ENCODE results near the gene LCE7A. TPM values are rescaled to one million over a fixed set of nuclear protein-coding genes. Genes with fewer than 3 reads are reported as not detected.

LCE7A gene
- total RNA-seq, 2 donors from 2014 or later: not detected

DNA sequence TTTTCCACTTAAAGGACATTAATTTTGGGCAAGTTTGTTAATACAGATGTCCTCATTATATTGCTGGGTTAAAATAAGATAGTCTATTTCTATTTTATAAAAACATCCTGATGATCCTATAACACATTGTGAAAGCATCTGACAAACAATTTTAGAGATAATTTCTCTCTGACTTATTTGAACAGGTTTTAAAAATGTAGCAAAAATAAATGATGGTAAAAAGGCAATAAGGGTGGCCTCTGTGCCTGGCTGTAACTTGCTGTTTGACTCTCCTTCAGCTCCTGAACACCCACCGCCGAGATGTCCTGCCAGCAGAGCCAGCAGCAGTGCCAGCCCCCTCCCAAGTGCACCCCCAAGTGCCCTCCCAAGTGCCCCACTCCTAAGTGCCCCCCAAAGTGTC, 32.6 kb upstream of the LCE7A start, which contains the start of gene LCE1A:
TSS of gene LCE1A (plus strand) at position 301 of the 400 bp plus-strand sequence. CDS start at position 301, 0 bp downstream.
- no peak within 1 kb of the TSS for H3K27ac Mint-ChIP-seq
- Histone ChIP-seq H3K9me3 (ENCODE audit: control insufficient read depth, low read length) (peaks cover 53% of the 10 kb centered on the region), H3K9ac (ENCODE audit: extremely low read depth, low read length, poor library complexity, severe bottlenecking) (no peak within 1 kb of the TSS), H3K4me3 (ENCODE audit: low read length) (no peak within 1 kb of the TSS), H3K27me3 (ENCODE audit: control insufficient read depth, insufficient read depth, low read length, poor library complexity, severe bottlenecking) (no peaks in the 10 kb centered on the region), H3K36me3 (ENCODE audit: control insufficient read depth, insufficient read depth, low read length) (no peaks in the 10 kb centered on the region), H3K27ac (ENCODE audit: low read depth, low read length) (no peak within 1 kb of the TSS), H3K4me1 (ENCODE audit: control insufficient read depth, insufficient read depth, low read length) (no peaks in the 10 kb centered on the region)
- no peaks in the 10 kb centered on the region for H3K36me3 Mint-ChIP-seq (ENCODE audit: low read depth)
- TF ChIP-seq, protein P1, sequence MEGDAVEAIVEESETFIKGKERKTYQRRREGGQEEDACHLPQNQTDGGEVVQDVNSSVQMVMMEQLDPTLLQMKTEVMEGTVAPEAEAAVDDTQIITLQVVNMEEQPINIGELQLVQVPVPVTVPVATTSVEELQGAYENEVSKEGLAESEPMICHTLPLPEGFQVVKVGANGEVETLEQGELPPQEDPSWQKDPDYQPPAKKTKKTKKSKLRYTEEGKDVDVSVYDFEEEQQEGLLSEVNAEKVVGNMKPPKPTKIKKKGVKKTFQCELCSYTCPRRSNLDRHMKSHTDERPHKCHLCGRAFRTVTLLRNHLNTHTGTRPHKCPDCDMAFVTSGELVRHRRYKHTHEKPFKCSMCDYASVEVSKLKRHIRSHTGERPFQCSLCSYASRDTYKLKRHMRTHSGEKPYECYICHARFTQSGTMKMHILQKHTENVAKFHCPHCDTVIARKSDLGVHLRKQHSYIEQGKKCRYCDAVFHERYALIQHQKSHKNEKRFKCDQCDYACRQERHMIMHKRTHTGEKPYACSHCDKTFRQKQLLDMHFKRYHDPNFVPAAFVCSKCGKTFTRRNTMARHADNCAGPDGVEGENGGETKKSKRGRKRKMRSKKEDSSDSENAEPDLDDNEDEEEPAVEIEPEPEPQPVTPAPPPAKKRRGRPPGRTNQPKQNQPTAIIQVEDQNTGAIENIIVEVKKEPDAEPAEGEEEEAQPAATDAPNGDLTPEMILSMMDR (conservative IDR thresholded peaks at IDR 0.05): no peak
- no peaks in the 10 kb centered on the region for H3K4me1 Mint-ChIP-seq
- no peak within 1 kb of the TSS for H3K4me3 Mint-ChIP-seq
- H3K9me3 Mint-ChIP-seq: peaks cover 78% of the 10 kb centered on the region
- DNase-seq: no peak
- no peaks in the 10 kb centered on the region for H3K27me3 Mint-ChIP-seq (ENCODE audit: insufficient read depth)
- WGBS, 2 experiments (ENCODE audit: insufficient coverage in 1 of 2, insufficient read length in 1 of 2): 60 to 81% methylated on average over 2 of the region's 2 CpGs

GRCh38 chr1:152836870-152837269, 22.9 kb upstream of the LCE7A start:
- no peak overlapping the region for H3K27ac Mint-ChIP-seq
- H3K36me3 Mint-ChIP-seq (ENCODE audit: low read depth): no peaks in the 10 kb centered on the region
- H3K9me3 Mint-ChIP-seq: peaks cover 78% of the 10 kb centered on the region

GRCh38 chr1:152842556-152842955, 17.2 kb upstream of the LCE7A start, which contains the start of gene LCE6A:
Gene LCE6A (plus strand): TSS chr1:152842856. CDS start chr1:152843521, 665 bp downstream.
- no peaks in the 10 kb centered on the region for H3K4me1 Mint-ChIP-seq
- H3K9me3 Mint-ChIP-seq: peaks cover 73% of the 10 kb centered on the region
- 74 to 77% methylated on average over 3 of the region's 3 CpGs for WGBS, 2 experiments (ENCODE audit: insufficient coverage in 1 of 2, insufficient read length in 1 of 2)
- H3K27me3 ChIP-seq (ENCODE audit: control insufficient read depth, insufficient read depth, low read length, poor library complexity, severe bottlenecking): no peaks in the 10 kb centered on the region
- H3K4me3 ChIP-seq (ENCODE audit: low read length): no peak within 1 kb of the TSS
- no peak within 1 kb of the TSS for H3K4me3 Mint-ChIP-seq
- H3K36me3 Mint-ChIP-seq (ENCODE audit: low read depth): no peaks in the 10 kb centered on the region
- no peaks in the 10 kb centered on the region for H3K4me1 ChIP-seq (ENCODE audit: control insufficient read depth, insufficient read depth, low read length)
- H3K27ac ChIP-seq (ENCODE audit: low read depth, low read length): no peak within 1 kb of the TSS
- TF ChIP-seq, protein P1 (conservative IDR thresholded peaks at IDR 0.05): no peak
- no peak for DNase-seq
- no peaks in the 10 kb centered on the region for H3K27me3 Mint-ChIP-seq (ENCODE audit: insufficient read depth)
- H3K9ac ChIP-seq (ENCODE audit: extremely low read depth, low read length, poor library complexity, severe bottlenecking): no peak within 1 kb of the TSS
- H3K27ac Mint-ChIP-seq: no peak within 1 kb of the TSS
- H3K36me3 ChIP-seq (ENCODE audit: control insufficient read depth, insufficient read depth, low read length): no peaks in the 10 kb centered on the region
- peaks cover 63% of the 10 kb centered on the region for H3K9me3 ChIP-seq (ENCODE audit: control insufficient read depth, low read length)

More at GRCh38 chr1:152836870-152837269, 22.9 kb upstream of the LCE7A start:
- H3K9me3 ChIP-seq (ENCODE audit: control insufficient read depth, low read length): peaks cover 35% of the 10 kb centered on the region
- H3K27me3 ChIP-seq (ENCODE audit: control insufficient read depth, insufficient read depth, low read length, poor library complexity, severe bottlenecking): no peaks in the 10 kb centered on the region
- Mint-ChIP-seq H3K4me3 (no peak overlapping the region), H3K27me3 (ENCODE audit: insufficient read depth) (no peaks in the 10 kb centered on the region), H3K4me1 (no peaks in the 10 kb centered on the region)
- no peak overlapping the region for H3K9ac ChIP-seq (ENCODE audit: extremely low read depth, low read length, poor library complexity, severe bottlenecking)
- TF ChIP-seq, protein P1 (conservative IDR thresholded peaks at IDR 0.05): no peak
- DNase-seq: no peak
- 0 to 26% methylated on average over 1 to 2 of the region's 2 CpGs for WGBS, 2 experiments (ENCODE audit: insufficient coverage in 1 of 2, insufficient read length in 1 of 2)
- no peaks in the 10 kb centered on the region for H3K36me3 ChIP-seq (ENCODE audit: control insufficient read depth, insufficient read depth, low read length)
- no peak overlapping the region for H3K27ac ChIP-seq (ENCODE audit: low read depth, low read length)
- no peaks in the 10 kb centered on the region for H3K4me1 ChIP-seq (ENCODE audit: control insufficient read depth, insufficient read depth, low read length)
- H3K4me3 ChIP-seq (ENCODE audit: low read length): no peak overlapping the region
